Stimulated activated CD4-positive, alpha-beta T cell treated with anti-CD3 and anti-CD28 coated beads, TNF-alpha, amount 100 ng/mL, for 24 hours (primary cell): Measurements from ENCODE around the gene GZMH.
"Not testable (repeated sequence)": the region's sequence is repeated elsewhere in the genome, so short reads cannot be mapped to it uniquely, and the experiment has no call there.

Source experiments
- DNase-seq, 3 experiments: peaks; one replicate each; pipeline ENCODE4 v3.0.0-alpha.2; 2020; ENCODE audit warnings: low read depth in 3 of 3

GZMH gene

GRCh38 chr14:24609655-24610344, at the start of gene GZMH:
Gene GZMH (minus strand): TSS chr14:24609685. CDS start chr14:24609613, 72 bp downstream.
- no peak for DNase-seq

DNA sequence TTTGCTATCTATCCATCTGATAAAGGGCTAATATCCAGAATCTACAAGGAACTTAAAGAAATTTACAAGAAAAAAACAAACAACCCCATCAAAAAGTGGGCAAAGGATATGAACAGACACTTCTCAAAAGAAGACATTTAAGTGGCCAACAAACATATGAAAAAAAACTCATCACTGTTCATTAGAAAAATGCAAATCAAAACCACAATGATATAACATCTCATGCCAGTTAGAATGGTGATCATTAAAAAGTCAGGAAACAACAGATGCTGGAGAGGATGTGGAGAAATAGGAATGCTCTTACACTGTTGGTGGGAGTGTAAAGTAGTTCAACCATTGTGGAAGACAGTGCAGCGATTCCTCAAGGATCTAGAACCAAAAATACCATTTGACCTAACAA, 38.9 kb upstream of the GZMH start:
- not testable (repeated sequence) for DNase-seq

DNA sequence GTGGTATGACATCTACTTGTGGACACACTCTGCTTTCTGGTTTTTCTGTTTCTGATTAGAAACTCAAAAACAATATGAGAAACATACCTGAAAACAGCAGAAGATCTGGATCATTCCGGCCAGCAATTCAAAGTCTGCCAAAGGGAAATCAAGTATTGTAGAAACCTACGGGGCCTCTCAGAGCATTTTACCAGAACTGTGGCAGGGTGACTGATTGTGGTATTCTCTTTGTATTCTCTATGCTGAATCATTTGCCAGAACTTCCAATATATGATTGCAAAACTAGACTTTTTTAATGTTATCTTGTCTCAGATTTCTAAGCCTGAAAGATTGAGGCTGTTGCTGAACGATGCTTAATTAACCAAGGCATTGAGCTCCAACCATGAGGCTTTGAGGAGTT, 30.4 kb upstream of the GZMH start:
- DNase-seq = no peak

- no peak for DNase-seq
Observed at GRCh38 chr14:24639270-24639669, 29.8 kb upstream of the GZMH start.

DNA sequence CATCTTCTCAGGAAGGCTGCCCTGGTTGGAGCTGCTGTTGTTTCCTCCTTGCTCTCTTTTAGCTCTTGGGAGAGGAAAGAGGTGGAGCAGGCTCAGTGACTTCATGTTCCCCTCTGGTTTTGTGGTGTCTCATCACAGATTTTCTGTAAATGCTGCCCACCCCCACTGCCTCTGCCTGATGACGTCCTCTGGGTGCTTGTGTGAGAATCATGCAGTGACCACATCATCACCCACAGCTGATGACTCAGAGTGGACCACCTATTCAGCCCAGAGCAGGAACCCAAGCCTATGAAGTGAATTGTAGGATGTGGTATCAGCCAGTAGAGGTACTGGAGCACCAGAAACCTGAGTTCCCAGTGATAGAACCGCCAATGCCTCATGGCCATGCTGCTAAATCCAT, 24.7 kb upstream of the GZMH start, which contains the start of gene GZMB:
Gene GZMB (minus strand): TSS at position 33 of the 400 bp plus-strand sequence. CDS start 30 bp downstream, at position 3.
- peak; percentile 11 to 73 (median 22) for DNase-seq

GRCh38 chr14:24633353-24633752, 23.9 kb upstream of the GZMH start:
- DNase-seq = no peak

DNA sequence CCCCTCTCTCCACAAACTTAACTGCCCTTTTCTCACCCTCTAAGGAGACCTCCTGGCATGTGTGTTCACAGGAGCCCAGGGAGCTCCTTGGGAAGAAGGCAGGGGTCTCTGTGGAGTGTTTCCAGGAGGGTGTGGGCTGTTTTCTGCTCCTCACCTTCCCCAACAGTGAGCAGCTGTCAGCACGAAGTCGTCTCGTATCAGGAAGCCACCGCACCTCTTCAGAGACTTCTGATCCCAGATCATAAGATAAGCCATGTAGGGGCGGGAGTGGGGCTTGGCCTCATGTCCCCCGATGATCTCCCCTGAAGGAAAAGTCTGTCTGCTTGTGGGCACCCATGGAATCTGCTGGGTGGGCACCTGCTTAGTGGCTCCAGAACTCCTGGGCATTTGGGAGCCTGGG, 23.3 kb upstream of the GZMH start:
- no peak for DNase-seq

DNA sequence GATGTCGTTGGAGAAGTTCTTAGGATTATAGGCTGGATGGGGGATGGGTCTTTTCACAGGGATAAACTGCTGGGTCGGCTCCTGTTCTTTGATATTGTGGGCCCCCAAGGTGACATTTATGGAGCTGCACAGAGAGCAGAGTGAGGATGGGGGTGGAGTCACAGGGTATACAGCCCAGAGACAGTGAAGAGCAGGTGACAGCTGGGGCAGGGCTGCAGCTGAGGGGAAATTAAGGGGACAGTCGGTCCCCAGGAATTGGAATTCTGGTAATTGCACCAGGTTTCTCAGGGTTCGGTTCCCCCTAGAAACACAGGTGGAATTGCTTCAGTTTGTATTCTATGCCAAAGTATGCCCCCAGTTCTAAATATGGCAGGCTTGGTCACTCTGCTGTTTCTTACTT, 22.9 kb upstream of the GZMH start:
- no peak for DNase-seq

GRCh38 chr14:24631749-24632335, 22.4 kb upstream of the GZMH start:
- no peak for DNase-seq

- no peak for DNase-seq
Observed at GRCh38 chr14:24630872-24631477, 21.5 kb upstream of the GZMH start.

- no peak for DNase-seq
Observed at GRCh38 chr14:24630087-24630871, 20.8 kb upstream of the GZMH start.

GRCh38 chr14:24629521-24629920, 20.0 kb upstream of the GZMH start:
- no peak for DNase-seq

GRCh38 chr14:24613747-24614146, 4.3 kb upstream of the GZMH start:
- DNase-seq = no peak

- DNase-seq = no peak
Observed at GRCh38 chr14:24613241-24613640, 3.8 kb upstream of the GZMH start.

GRCh38 chr14:24612196-24612595, 2.7 kb upstream of the GZMH start:
- DNase-seq = no peak

GRCh38 chr14:24607635-24608514, 1.6 kb downstream of the GZMH start:
- DNase-seq = no peak

GRCh38 chr14:24607081-24607480, 2.4 kb downstream of the GZMH start:
- DNase-seq = no peak

- DNase-seq = no peak
Observed at GRCh38 chr14:24606297-24606696, 3.2 kb downstream of the GZMH start.

- peak; percentile 40 to 71 (median 48) for DNase-seq
Observed at GRCh38 chr14:24605435-24606190, 3.9 kb downstream of the GZMH start.

DNA sequence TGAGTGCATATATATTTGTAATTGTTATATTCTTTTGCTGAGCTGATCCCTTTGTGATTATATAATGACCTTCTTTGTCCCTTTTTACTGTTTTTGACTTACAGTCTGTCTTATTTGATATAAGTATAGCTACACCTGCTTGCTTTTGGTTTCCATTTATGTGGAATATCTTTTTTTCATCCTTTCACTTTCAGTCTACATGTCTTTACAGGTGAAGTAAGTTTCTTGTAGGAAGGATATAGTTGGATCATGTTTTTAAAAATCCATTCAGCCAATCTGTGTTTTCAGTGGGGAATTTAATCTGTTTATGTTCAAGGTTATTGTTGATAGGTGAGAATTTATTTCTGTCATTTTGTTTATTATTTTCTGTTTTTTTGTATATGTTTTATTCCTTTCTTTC, 12.1 kb downstream of the GZMH start:
- DNase-seq = no peak
